Retinal pigment epithelial cell (primary cell): Measurements from ENCODE around the gene ABCC6.
"Not testable (repeated sequence)": the region's sequence is repeated elsewhere in the genome, so short reads cannot be mapped to it uniquely, and the experiment has no call there.

Experiments used
- DNase-seq: peaks from one replicate; pipeline ENCODE4 v3.0.0-alpha.2; 2010; ENCODE audit warnings: low read depth
- H3K4me3 ChIP-seq: 2 replicates; pipeline ENCODE4 v1.5.1; 2011; ENCODE audit warnings: mild to moderate bottlenecking, low read length, control low read depth, moderate library complexity
- TF ChIP-seq, protein P1 (sequence below): conservative IDR thresholded peaks from 2 replicates; pipeline ENCODE4 v1.5.1; 2011; ENCODE audit warnings: low read depth, low read length, control low read depth, inconsistent platforms

The ABCC6 gene

GRCh38 chr16:16182918-16183317 is 40.4 kb downstream of the ABCC6 start:
- no peak overlapping the region for H3K4me3 ChIP-seq
- DNase-seq = no peak
- TF ChIP-seq, protein P1, sequence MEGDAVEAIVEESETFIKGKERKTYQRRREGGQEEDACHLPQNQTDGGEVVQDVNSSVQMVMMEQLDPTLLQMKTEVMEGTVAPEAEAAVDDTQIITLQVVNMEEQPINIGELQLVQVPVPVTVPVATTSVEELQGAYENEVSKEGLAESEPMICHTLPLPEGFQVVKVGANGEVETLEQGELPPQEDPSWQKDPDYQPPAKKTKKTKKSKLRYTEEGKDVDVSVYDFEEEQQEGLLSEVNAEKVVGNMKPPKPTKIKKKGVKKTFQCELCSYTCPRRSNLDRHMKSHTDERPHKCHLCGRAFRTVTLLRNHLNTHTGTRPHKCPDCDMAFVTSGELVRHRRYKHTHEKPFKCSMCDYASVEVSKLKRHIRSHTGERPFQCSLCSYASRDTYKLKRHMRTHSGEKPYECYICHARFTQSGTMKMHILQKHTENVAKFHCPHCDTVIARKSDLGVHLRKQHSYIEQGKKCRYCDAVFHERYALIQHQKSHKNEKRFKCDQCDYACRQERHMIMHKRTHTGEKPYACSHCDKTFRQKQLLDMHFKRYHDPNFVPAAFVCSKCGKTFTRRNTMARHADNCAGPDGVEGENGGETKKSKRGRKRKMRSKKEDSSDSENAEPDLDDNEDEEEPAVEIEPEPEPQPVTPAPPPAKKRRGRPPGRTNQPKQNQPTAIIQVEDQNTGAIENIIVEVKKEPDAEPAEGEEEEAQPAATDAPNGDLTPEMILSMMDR = no peak

DNA sequence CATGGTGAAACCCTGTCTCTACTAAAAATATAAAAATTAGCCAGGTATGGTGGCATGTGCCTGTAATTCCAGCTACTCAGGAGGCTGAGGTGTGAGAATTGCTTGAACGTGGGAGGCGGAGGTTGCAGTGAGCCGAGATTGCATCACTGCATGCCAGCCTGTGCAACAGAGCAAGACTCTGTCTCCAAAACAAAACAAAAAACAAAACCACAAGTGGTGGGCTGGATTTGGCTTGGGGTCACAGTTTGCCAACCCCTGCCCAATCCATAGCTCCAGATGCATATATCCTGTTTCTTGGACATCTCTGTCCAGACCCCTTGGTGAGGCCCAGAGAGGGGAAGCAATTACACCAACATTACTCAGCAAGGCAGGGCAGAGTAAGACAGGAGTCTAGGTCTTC is 41.5 kb downstream of the ABCC6 start:
- H3K4me3 ChIP-seq, DNase-seq: not testable (repeated sequence)

- TF ChIP-seq, protein P1 = no peak
- DNase-seq = no peak
- H3K4me3 ChIP-seq = no peak overlapping the region
Observed at GRCh38 chr16:16178455-16179162, 44.7 kb downstream of the ABCC6 start.

- no peak for DNase-seq
- no peak overlapping the region for H3K4me3 ChIP-seq
- TF ChIP-seq, protein P1 = no peak
Observed at GRCh38 chr16:16176328-16176727, 47.0 kb downstream of the ABCC6 start.

GRCh38 chr16:16175296-16175695 is 48.0 kb downstream of the ABCC6 start:
- TF ChIP-seq, protein P1 = no peak
- DNase-seq = no peak
- H3K4me3 ChIP-seq = no peak overlapping the region

DNA sequence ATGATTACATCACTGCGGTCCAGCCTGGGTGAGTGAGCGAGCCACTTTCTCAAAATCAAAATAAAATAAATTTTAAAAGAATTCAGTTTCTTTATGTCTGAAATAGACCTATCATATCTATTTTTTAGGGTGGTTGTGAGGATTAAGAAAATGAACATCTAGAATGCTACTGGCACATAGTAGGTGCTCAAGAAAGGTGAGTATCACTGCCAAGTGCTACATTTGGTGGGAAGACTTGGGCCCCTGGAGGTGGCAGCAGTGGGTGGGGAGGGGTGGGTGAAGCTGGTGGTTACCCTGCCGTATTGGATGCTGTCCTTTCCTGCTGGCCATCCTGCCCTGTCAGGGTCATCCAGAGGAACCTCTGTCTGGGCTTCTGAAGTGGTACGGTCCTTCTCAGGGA is 50.3 kb downstream of the ABCC6 start:
- no peak overlapping the region for H3K4me3 ChIP-seq
- TF ChIP-seq, protein P1 = no peak
- no peak for DNase-seq

- TF ChIP-seq, protein P1 = no peak
- H3K4me3 ChIP-seq = no peak overlapping the region
- DNase-seq = no peak
Observed at GRCh38 chr16:16171332-16171919, 51.9 kb downstream of the ABCC6 start.
